ENCODE measurements around the gene ADAMTS17. TPM values are rescaled to one million over a fixed set of nuclear protein-coding genes. Genes with fewer than 3 reads are reported as not detected.

ADAMTS17 gene
- total and polyA plus RNA-seq, 4 experiments from 2014 or later: 2.1 to 6.2 (median 4.8) TPM

- no peaks in the 10 kb centered on the region for H3K36me3 ChIP-seq (ENCODE audit: insufficient read depth, low read length)
- no peaks in the 10 kb centered on the region for H3K9me3 ChIP-seq (ENCODE audit: control insufficient read depth in 1 of 2, low read length in 2 of 2)
- CTCF ChIA-PET (ENCODE audit: partially characterized antibody): no interaction called here
- peaks cover 1 to 17% of the 10 kb centered on the region in 2 donors for H3K36me3 Mint-ChIP-seq
- H3K4me1 ChIP-seq (ENCODE audit: insufficient read depth, low read length): no peaks in the 10 kb centered on the region
- no peaks in the 10 kb centered on the region for H3K27me3 ChIP-seq (ENCODE audit: insufficient read depth, low read length)
- peaks cover 0 to 5% (median 0%) of the 10 kb centered on the region in 8 donors for H3K9me3 Mint-ChIP-seq
- POLR2A ChIA-PET (ENCODE audit: partially characterized antibody): no interaction called here
- H3K4me1 Mint-ChIP-seq: no peaks in the 10 kb centered on the region
- intact Hi-C loops (cut with micrococcal nuclease): no loop called here
- no peak overlapping the region for H3K4me3 ChIP-seq (ENCODE audit: low read length in 2 of 2)
- peak overlapping the region in 1 of 7 donors; percentile 43 for H3K27ac Mint-ChIP-seq
- H3K27me3 Mint-ChIP-seq: no peaks in the 10 kb centered on the region
- no peak for DNase-seq
- H3K4me3 Mint-ChIP-seq: no peak overlapping the region
- no peak overlapping the region for H3K27ac ChIP-seq (ENCODE audit: low read depth, low read length)
These were observed 334.2 kb downstream of the ADAMTS17 start for GRCh38 chr15:100007609-100008008.

DNA sequence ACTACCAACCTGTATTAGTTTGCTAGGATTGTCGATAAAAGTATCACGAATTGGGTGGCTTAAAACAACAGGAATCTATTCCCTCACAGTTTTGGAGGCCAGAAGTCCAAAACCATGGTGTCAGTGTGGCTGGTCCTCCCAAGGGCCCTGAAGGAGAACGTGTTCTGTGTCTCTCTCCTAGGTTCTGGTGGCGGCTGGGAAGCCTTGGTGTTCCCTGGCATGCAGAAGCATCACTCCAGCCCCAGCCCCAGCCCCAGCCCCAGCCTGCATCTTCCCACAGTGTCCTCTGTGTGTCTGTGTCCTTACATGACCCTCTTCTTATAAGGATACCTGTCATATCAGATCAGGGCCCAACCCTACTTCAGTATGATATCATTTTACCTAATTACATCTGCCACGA lies 336.1 kb downstream of the ADAMTS17 start:
- POLR2A ChIA-PET (ENCODE audit: partially characterized antibody): no interaction called here
- CTCF ChIA-PET (ENCODE audit: partially characterized antibody): no interaction called here
- Histone ChIP-seq H3K27me3 (ENCODE audit: insufficient read depth, low read length) (no peaks in the 10 kb centered on the region), H3K9me3 (ENCODE audit: control insufficient read depth in 1 of 2, low read length in 2 of 2) (no peaks in the 10 kb centered on the region), H3K4me1 (ENCODE audit: insufficient read depth, low read length) (no peaks in the 10 kb centered on the region), H3K27ac (ENCODE audit: low read depth, low read length) (no peak overlapping the region), H3K36me3 (ENCODE audit: insufficient read depth, low read length) (no peaks in the 10 kb centered on the region), H3K4me3 (ENCODE audit: low read length in 2 of 2) (no peak overlapping the region)
- Mint-ChIP-seq H3K9me3 (peaks cover 0 to 5% (median 0%) of the 10 kb centered on the region in 8 donors), H3K27me3 (no peaks in the 10 kb centered on the region), H3K4me3 (no peak overlapping the region), H3K4me1 (no peaks in the 10 kb centered on the region), H3K36me3 (peaks cover 1 to 17% of the 10 kb centered on the region in 2 donors), H3K27ac (no peak overlapping the region)
- intact Hi-C loops (cut with micrococcal nuclease): no loop called here
- no peak for DNase-seq

DNA sequence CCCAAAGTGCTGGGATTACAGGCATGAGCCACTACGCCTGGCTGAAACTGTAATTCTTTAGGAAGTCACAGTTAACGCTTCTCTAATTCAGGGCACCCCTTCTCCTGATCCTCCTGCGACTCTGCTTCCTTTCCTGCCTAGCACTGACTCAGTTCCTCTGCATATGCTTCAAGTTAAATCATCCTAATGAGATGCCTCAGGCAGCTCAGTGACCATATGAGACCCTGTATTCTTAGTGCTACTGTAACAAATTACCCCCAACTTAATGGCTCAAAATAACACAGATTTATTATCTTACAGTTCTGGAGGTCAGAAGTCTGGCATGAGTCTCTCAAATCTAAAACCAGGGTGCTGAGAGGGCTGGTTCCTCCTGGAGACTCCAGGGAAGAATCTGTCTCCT lies 336.8 kb downstream of the ADAMTS17 start:
- H3K4me1 Mint-ChIP-seq: no peaks in the 10 kb centered on the region
- H3K36me3 ChIP-seq (ENCODE audit: insufficient read depth, low read length): no peaks in the 10 kb centered on the region
- no peaks in the 10 kb centered on the region for H3K4me1 ChIP-seq (ENCODE audit: insufficient read depth, low read length)
- peaks cover 2 to 16% of the 10 kb centered on the region in 2 donors for H3K36me3 Mint-ChIP-seq
- no peaks in the 10 kb centered on the region for H3K27me3 Mint-ChIP-seq
- no peak overlapping the region for H3K4me3 ChIP-seq (ENCODE audit: low read length in 2 of 2)
- CTCF ChIA-PET (ENCODE audit: partially characterized antibody): no interaction called here
- H3K9me3 ChIP-seq (ENCODE audit: control insufficient read depth in 1 of 2, low read length in 2 of 2): no peaks in the 10 kb centered on the region
- peaks cover 0 to 5% (median 0%) of the 10 kb centered on the region in 8 donors for H3K9me3 Mint-ChIP-seq
- H3K27me3 ChIP-seq (ENCODE audit: insufficient read depth, low read length): no peaks in the 10 kb centered on the region
- no peak overlapping the region for H3K4me3 Mint-ChIP-seq
- POLR2A ChIA-PET (ENCODE audit: partially characterized antibody): no interaction called here
- DNase-seq: no peak
- H3K27ac Mint-ChIP-seq: peak overlapping the region in 1 of 7 donors; percentile 0
- no peak overlapping the region for H3K27ac ChIP-seq (ENCODE audit: low read depth, low read length)
- intact Hi-C loops (cut with micrococcal nuclease): no loop called here

- Mint-ChIP-seq H3K27ac (no peak overlapping the region), H3K36me3 (peaks cover 5 to 22% of the 10 kb centered on the region in 2 donors), H3K4me1 (no peaks in the 10 kb centered on the region), H3K4me3 (no peak overlapping the region), H3K9me3 (peaks cover 0 to 5% (median 0%) of the 10 kb centered on the region in 8 donors), H3K27me3 (no peaks in the 10 kb centered on the region)
- Histone ChIP-seq H3K4me1 (ENCODE audit: insufficient read depth, low read length) (no peaks in the 10 kb centered on the region), H3K4me3 (ENCODE audit: low read length in 2 of 2) (no peak overlapping the region), H3K27ac (ENCODE audit: low read depth, low read length) (no peak overlapping the region), H3K36me3 (ENCODE audit: insufficient read depth, low read length) (no peaks in the 10 kb centered on the region), H3K27me3 (ENCODE audit: insufficient read depth, low read length) (no peaks in the 10 kb centered on the region), H3K9me3 (ENCODE audit: control insufficient read depth in 1 of 2, low read length in 2 of 2) (no peaks in the 10 kb centered on the region)
- DNase-seq: no peak
- CTCF ChIA-PET (ENCODE audit: partially characterized antibody): no interaction called here
- POLR2A ChIA-PET (ENCODE audit: partially characterized antibody): no interaction called here
- intact Hi-C loops (cut with micrococcal nuclease): no loop called here
These were observed 338.8 kb downstream of the ADAMTS17 start for GRCh38 chr15:100002787-100003536.

DNA sequence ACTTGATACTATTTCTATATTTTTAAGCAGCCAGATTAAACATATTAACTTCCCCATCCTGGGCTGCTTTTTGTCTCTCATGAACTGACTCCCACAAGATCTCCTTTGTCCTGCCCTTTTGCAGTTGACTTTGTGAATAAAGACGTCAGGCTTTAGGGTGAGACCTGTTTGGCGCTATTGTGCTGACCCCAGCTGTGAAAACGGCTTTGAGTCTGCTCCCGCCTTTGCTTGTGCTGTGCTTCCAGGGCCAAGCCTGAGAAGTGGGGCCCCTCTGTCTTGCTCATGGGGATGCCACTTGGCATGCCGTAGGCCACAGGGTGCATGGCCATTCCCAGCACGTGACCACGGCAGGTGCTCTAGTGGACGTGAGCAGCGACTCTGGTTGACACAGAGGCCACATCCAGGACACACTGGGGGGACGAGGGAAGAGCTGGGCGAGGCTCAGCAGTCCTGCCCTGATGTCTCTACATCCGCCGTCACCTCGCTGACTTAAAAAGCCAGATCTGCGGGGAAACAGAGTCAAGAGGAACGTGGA lies 339.6 kb downstream of the ADAMTS17 start:
- Mint-ChIP-seq H3K27me3 (no peaks in the 10 kb centered on the region), H3K4me3 (no peak overlapping the region), H3K9me3 (peaks cover 0 to 5% (median 0%) of the 10 kb centered on the region in 8 donors), H3K27ac (no peak overlapping the region), H3K4me1 (no peaks in the 10 kb centered on the region), H3K36me3 (peaks cover 7 to 24% of the 10 kb centered on the region in 2 donors)
- no peak overlapping the region for H3K27ac ChIP-seq (ENCODE audit: low read depth, low read length)
- no peaks in the 10 kb centered on the region for H3K27me3 ChIP-seq (ENCODE audit: insufficient read depth, low read length)
- no peaks in the 10 kb centered on the region for H3K9me3 ChIP-seq (ENCODE audit: control insufficient read depth in 1 of 2, low read length in 2 of 2)
- ChIA-PET POLR2A (ENCODE audit: partially characterized antibody) (no interaction called here), CTCF (ENCODE audit: partially characterized antibody) (no interaction called here)
- H3K4me1 ChIP-seq (ENCODE audit: insufficient read depth, low read length): no peaks in the 10 kb centered on the region
- no peak overlapping the region for H3K4me3 ChIP-seq (ENCODE audit: low read length in 2 of 2)
- H3K36me3 ChIP-seq (ENCODE audit: insufficient read depth, low read length): no peaks in the 10 kb centered on the region
- intact Hi-C loops (cut with micrococcal nuclease): no loop called here
- DNase-seq: no peak

- Histone ChIP-seq H3K36me3 (ENCODE audit: insufficient read depth, low read length) (no peaks in the 10 kb centered on the region), H3K27me3 (ENCODE audit: insufficient read depth, low read length) (no peaks in the 10 kb centered on the region), H3K27ac (ENCODE audit: low read depth, low read length) (no peak overlapping the region), H3K4me3 (ENCODE audit: low read length in 2 of 2) (no peak overlapping the region), H3K9me3 (ENCODE audit: control insufficient read depth in 1 of 2, low read length in 2 of 2) (no peaks in the 10 kb centered on the region), H3K4me1 (ENCODE audit: insufficient read depth, low read length) (no peaks in the 10 kb centered on the region)
- ChIA-PET CTCF (ENCODE audit: partially characterized antibody) (interaction anchor here (0.6 kb wide), 1 partner anchor 787 kb away, joined by 3 read pairs; no protein-coding TSS in a partner anchor), POLR2A (ENCODE audit: partially characterized antibody) (no interaction called here)
- peaks cover 0 to 5% (median 0%) of the 10 kb centered on the region in 8 donors for H3K9me3 Mint-ChIP-seq
- H3K27ac Mint-ChIP-seq: no peak overlapping the region
- no peak overlapping the region for H3K4me3 Mint-ChIP-seq
- H3K36me3 Mint-ChIP-seq: peaks cover 9 to 29% of the 10 kb centered on the region in 2 donors
- H3K4me1 Mint-ChIP-seq: no peaks in the 10 kb centered on the region
- no peak for DNase-seq
- intact Hi-C loops (cut with micrococcal nuclease): no loop called here
- H3K27me3 Mint-ChIP-seq: no peaks in the 10 kb centered on the region
These were observed 340.4 kb downstream of the ADAMTS17 start for GRCh38 chr15:100001405-100001804.

GRCh38 chr15:99999282-100000070 lies 342.3 kb downstream of the ADAMTS17 start:
- H3K4me3 ChIP-seq (ENCODE audit: low read length in 2 of 2): no peak overlapping the region
- POLR2A ChIA-PET (ENCODE audit: partially characterized antibody): no interaction called here
- H3K27ac Mint-ChIP-seq: peak overlapping the region in 2 of 7 donors; percentile 22
- CTCF ChIA-PET (ENCODE audit: partially characterized antibody): interaction anchor here (0.8 kb wide), 1 partner anchor 350 kb away, joined by 3 read pairs; no protein-coding TSS in a partner anchor
- no peak overlapping the region for H3K27ac ChIP-seq (ENCODE audit: low read depth, low read length)
- no peaks in the 10 kb centered on the region for H3K4me1 Mint-ChIP-seq
- no peak overlapping the region for H3K4me3 Mint-ChIP-seq
- peaks cover 9 to 23% of the 10 kb centered on the region in 2 donors for H3K36me3 Mint-ChIP-seq
- H3K4me1 ChIP-seq (ENCODE audit: insufficient read depth, low read length): no peaks in the 10 kb centered on the region
- no peaks in the 10 kb centered on the region for H3K27me3 Mint-ChIP-seq
- no peaks in the 10 kb centered on the region for H3K36me3 ChIP-seq (ENCODE audit: insufficient read depth, low read length)
- no peaks in the 10 kb centered on the region for H3K27me3 ChIP-seq (ENCODE audit: insufficient read depth, low read length)
- intact Hi-C loops (cut with micrococcal nuclease): no loop called here
- H3K9me3 ChIP-seq (ENCODE audit: control insufficient read depth in 1 of 2, low read length in 2 of 2): no peaks in the 10 kb centered on the region
- H3K9me3 Mint-ChIP-seq: peaks cover 0 to 5% (median 0%) of the 10 kb centered on the region in 8 donors
- no peak for DNase-seq

All from CD4-positive, alpha-beta memory T cell (primary cell).